ENCODE data around the gene MCTP1.
"Not testable (repeated sequence)": the region's sequence is repeated elsewhere in the genome, so short reads cannot be mapped to it uniquely, and the experiment has no call there.

MCTP1 gene

DNA sequence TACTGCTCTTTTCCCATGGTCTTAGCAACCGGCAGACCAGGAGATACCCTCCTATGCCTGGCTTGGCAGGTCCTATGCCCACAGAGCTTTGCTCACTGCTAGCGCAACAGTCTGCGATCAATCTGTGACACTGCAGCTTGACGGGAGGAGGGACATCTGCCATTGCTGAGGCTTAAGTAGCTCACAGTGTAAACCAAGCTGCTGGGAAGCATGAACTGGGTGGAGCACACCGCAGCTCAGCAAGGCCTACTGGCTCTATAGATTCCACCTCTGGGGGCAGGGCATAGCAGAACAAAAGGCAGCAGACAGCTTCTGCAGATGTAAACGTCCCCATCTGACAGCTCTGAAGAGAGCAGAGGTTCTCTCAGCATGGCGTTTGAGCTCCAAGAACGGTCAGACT lies 40.4 kb downstream of the MCTP1 start:
- no peak for DNase-seq

DNA sequence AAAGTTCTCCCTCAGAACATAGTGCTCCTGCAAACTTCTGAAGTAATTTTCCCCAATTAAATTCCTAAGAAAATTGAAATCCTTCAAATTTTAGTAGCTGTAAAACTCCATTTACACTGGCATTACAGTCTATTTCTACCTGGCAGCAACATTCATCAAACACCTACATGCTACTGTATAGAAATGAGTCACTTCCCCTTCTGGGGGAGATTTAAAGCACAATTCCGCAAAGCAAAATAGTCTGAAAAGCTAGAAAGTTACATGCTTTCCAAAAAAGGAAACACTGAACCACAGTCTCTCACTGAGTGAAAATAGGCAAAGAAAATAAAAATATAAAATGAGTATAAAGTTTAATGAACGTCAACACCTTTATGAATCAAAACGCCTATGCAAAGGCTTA lies 43.3 kb downstream of the MCTP1 start:
- no peak for DNase-seq

DNA sequence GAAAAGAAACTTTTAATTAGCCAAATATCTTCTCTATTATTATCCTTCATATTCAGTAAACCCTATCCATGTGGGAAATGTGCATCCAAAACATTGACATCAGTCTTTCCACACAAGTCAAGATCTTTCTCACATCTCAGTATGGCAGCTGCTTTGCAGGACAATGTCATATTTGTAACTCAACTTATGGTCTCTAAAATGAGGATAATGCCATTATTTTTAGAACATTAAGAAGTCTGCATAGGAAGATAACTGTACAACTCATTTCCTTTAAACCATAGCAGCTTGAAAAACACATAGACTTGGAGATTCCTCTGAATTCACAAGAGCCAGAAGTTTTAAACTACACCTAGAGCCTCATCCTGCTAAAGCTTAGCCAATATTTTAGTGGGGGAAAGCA lies 43.7 kb downstream of the MCTP1 start:
- DNase-seq = no peak

GRCh38 chr5:95238560-95239325 lies 46.2 kb downstream of the MCTP1 start:
- DNase-seq = no peak

DNA sequence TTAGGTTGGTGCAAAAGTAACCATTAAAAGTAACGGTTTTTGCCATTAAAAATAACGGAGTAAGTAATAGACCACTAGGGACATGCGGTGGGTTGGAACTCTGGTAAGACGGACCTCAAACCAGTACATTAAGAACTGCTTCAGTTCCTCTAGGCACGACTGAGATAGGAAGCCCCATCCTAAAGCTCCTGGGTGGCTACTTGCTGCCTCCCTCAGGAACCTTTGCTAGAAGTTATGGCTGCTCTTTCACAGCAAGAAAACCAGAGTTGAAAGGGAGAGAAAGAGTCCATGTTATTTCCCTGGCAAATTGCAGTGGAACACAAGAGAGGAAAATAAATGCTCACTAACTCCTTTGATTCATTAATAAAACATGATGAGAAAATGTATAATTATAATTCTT lies 47.6 kb downstream of the MCTP1 start:
- no peak for DNase-seq

- no peak for DNase-seq
Measured at GRCh38 chr5:95235439-95235982, 49.4 kb downstream of the MCTP1 start.

GRCh38 chr5:95229646-95230045 lies 55.2 kb downstream of the MCTP1 start:
- no peak for DNase-seq

DNA sequence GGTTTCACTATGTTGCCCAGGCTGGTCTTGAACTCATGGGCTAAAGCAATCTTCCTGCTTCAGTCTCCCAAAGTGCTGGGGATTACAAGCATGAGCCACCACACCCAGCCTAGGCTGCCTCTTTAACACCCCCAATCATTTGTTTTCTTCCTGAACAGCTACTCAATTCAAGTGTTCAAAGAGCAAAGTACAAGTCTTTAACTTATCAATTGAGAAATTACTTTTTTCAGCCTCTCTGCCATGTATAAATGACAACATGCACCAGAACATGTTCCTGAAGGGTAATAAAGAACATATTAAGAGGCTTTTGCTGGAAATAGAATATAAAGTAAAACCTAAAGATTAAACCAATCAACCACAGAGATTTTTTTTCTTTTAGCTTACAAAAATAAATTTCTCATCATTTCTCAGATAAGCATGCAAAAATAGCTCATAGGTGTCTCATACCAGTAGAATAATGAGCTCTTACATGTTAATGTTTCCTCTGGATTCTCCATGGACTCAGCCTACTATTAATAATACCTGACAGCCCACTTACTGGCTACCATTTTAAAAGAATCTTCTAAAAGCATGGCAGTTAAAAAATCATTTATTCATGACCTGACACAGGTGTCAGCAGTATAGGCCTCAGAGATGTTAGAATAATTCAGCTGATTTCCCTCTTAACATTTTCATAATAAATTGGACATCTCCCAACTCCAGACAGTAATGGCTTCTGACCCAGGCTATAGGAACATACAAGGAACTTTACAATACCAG lies 60.0 kb downstream of the MCTP1 start:
- no peak for DNase-seq

DNA sequence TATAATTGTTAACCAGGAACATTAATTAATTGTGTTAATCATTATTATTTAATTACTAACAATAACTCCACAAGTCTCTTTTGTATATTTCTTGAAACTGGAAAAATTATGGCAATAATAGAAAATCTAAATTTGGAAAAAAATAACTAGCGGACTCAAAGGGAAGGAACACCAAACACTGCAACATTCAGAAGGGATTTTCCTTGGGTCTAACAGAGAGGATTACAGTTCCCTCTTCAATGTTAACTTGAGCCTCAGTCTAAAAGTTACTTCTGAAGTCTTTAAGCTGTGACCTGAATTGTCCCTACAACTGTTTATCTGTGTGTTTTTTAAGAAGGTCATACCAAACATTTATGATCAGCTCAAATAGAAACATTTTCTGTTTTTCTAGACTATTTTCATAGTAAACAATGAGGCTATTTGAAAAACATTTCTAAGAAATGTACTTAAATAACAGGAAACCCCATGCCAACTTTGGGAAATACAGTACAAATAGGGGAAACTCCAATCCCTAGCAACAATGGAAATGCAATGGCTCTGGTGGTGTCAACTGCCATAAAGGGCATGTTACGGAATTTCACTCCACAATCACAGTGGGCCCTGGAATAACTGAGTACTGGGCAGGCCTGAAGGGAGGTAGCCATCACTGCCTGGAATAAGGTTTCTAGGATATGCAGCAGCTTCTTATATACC lies 61.2 kb downstream of the MCTP1 start:
- DNase-seq = no peak

DNA sequence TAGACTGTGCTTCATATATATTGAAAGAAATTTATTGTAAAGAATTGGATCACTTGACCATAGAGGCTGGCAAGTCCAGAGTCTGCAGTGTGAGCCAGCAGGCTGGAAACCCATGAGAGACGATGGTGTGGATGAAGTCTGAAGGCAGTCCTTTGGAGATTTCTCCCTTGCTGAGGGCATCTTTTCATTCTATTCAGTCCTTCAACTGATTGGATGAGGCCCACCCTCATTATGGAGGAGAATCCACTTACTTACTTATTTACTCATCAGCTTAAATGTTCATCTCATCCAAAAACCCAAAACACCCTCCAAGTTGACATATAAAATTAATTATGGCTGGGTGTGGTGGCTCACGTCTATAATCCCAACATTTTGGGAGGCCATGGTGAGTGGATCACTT lies 62.1 kb downstream of the MCTP1 start:
- no peak for DNase-seq

DNA sequence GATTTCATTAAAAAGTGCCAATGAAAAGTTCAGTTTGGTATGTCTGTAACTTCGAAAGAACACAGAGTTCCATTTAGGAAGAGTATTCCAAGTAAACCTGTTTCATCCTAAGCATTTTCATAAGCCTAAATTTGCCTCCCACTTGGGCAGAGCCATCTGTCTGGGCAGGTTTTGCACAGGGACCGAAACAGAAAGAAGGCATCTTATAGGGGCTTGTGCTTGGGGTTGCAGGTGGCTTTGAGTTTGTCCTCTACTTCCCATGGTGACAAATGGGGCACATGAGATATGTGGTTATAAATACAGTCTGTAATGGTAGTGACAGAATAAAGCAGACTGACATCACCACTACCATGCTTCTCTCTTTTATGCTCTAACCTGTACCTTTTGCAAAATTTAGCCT lies 63.7 kb downstream of the MCTP1 start:
- no peak for DNase-seq

DNA sequence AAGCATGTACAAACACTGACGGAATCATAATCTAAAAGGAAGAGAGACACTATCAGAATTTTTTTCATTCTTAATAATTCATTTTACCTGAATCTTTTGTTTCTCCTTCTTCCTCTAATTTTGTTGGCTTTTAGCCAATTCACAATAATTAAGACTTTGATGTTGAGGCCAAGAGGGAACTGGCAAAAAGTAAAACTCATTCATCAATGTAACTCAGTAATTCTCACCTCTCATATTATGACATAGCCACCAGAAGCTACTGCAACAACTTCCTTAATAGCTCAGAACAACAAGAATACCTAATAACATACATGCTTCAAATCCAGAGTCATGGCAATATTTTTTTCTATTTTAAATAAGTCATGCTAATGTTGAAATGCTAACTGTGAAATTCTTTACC lies 64.5 kb downstream of the MCTP1 start:
- DNase-seq = no peak

- DNase-seq = no peak
Measured at GRCh38 chr5:95219411-95219810, 65.5 kb downstream of the MCTP1 start.

GRCh38 chr5:95217881-95218280 lies 67.0 kb downstream of the MCTP1 start:
- DNase-seq = no peak

DNA sequence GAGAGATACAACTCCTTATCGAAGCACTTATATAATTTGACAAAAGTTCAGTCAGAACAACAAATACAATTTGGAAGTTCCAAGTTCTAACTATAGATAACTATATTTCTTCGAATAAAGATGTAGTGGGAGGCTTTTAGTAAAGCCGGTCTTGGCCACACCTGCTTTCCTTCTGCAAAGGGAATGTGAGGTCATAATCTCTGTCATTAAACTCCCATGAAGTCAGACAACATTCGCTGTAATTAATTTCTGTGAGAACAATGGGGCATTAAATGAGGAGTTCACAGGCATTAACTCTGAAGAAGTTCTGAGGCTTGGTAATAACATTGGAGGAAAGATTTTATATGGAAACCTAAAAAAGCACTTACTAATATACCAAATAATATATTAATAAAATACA lies 67.5 kb downstream of the MCTP1 start:
- DNase-seq = no peak

DNA sequence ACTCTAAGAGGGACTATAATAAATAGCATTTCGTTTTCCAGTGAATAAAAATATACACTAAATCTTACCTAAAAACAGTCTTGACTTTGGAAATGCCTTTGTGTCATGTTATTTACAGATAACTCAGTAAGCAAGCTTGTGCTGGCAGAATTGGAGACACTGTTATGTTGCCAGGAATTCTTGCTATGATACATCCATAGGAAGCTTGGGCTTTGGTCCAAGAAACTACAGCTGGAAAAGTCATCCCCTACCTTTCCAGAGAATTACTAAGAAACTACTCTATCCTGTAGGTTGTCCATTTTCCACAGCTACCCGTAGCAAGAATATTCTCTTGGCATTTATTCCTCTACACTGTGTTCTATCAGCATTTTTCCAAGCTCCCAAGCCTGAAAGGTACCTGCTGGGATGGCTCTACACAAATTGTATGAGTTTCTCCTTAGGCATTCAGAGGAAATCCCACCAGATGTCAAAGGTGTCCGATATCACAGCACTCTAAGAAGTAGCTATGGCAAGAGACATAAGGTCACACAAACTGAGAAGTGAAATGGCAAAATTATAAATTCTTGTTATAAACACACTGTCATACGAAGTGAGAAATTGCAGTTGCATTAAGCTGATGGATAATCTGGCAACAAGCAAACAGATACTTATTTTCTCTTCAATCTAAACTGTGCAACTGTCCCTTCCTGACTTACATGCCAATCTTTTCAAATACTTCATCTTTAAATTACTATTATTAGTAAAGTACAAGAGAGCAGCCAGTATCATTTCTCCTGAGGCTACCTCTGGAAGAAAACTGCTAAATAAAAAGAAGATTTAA lies 68.5 kb downstream of the MCTP1 start:
- DNase-seq = no peak

GRCh38 chr5:95207811-95208210 lies 77.1 kb downstream of the MCTP1 start:
- not testable (repeated sequence) for DNase-seq

GRCh38 chr5:95194856-95195255 lies 90.0 kb downstream of the MCTP1 start:
- no peak for DNase-seq

DNA sequence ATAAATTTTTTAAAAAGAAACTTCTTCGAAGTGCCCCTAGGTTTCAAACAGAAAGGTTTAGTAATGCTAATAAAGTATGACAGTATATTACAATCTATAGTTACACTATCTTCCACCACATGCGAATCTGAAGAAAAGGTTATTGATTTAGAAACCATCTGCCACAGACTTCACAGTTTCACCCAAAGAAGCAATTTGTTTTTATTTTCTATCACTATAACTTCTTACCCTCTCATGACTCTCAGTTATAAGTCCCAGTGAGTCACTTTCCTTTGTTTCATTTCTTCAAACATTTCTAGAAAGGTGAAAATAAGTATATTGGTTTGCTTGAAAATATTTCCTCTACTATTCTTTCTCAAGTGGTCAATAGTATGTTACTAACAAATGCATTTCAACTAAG lies 93.6 kb downstream of the MCTP1 start:
- no peak for DNase-seq

DNA sequence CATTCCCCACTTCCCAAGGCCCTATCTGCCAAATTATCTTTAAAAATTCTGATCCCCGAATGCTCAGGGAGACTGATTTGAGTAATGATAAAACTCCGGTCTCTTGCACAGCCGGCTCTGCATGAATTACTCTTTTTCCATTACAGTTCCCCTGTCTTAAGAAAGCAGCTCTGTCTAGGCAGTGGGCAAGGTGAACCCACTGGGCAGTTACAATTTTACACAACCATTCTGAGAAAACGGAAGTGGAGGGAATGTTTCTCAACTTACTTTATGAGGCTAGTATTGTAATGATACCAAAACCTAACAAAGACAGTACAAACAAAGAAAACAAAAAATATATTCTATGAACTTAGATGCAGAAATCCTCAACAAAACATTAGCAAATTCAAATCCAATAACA lies 100.0 kb downstream of the MCTP1 start:
- DNase-seq = no peak

GRCh38 chr5:95181644-95182043 lies 103.2 kb downstream of the MCTP1 start:
- DNase-seq = no peak

DNA sequence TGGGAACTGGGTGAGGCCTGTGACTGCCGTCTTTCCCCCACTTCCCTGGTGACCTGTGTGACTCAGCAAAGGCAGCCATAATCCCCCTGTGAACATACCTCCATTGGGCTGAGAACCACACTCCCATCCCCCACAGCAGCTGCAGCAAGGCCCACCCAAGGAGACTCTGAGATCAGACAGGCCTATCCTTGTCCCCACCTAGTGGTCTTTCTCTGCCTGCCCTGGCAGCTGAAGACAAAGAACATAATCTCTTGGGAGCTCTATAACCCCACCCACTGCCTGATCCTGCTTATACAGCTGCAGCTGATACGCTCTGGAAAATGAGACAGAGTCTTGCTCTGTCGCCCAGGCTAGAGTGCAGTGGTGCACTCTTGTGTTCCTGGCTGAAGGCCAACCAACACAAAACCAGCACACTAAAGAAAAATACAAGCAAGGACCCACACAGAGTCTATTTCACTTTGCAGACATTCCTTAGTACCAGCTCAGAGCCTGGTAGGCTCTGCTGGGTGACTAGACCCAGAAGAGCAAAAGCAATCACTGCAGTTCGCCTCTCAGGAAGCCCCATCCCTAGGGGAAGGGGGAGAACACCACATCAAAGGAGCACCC lies 106.7 kb downstream of the MCTP1 start:
- no peak for DNase-seq

Measured in cortex of kidney (tissue), 1 donor.